Stimulated activated CD4-positive, alpha-beta T cell treated with anti-CD3 and anti-CD28 coated beads, TNF-alpha, amount 100 ng/mL, for 4 hours (primary cell): Measurements from ENCODE around the gene SEMA7A.

Experiments
- DNase-seq, 3 experiments: peaks; one replicate each; pipeline ENCODE4 v3.0.0-alpha.2; 2020; ENCODE audit warnings: low read depth in 3 of 3

Gene SEMA7A

DNA sequence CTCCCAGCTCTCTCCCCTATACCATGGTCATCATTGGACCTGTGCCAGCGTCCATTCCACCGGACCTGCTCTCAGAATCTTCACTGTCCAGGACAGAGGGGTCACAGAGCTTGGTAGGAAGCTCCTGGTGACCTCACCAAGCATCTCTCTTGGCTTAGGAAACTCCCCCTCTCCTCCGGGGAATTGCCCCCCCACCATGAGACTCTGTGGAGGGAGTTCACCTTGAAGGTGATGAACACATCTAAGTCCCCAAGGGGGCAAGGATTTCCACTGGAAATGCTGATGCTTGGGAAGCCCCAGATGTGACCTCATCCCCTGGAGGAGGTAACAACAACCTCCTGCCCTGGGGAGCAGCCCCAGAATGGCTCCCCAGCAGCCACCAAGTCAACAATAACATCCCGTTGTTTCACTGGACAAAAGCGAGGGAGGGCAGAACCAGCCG lies 3.2 kb downstream of the SEMA7A start:
- no peak for DNase-seq

DNA sequence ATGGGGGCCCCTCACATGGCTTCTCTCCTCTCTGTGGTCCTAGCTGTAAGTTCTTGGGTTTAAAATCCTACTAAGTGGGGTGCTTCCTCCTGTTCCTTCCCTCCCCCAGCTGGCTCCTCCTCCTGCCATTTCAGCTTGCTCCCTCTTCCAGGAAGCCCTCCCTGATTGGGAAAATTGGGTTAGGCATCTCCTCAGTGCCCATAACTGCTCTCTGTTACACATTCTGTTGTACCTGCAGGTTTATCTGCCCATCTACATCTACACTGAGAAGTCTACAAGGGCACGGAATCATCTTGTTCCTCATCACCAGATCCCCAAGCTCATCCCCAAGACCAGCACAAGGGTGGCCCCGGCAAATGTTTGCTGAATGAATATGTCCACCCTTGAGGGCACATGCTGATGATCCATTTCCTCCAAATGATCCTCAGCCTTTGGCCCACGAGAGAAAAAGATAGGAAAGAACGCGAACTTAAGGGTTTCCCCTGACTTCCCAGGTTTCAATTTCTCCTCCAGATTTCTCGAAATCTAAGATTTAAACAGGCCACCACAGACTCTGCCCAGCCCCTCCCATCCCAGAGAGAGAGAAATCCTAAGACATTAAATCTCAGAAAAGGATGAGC lies 3.9 kb downstream of the SEMA7A start:
- DNase-seq = no peak

DNA sequence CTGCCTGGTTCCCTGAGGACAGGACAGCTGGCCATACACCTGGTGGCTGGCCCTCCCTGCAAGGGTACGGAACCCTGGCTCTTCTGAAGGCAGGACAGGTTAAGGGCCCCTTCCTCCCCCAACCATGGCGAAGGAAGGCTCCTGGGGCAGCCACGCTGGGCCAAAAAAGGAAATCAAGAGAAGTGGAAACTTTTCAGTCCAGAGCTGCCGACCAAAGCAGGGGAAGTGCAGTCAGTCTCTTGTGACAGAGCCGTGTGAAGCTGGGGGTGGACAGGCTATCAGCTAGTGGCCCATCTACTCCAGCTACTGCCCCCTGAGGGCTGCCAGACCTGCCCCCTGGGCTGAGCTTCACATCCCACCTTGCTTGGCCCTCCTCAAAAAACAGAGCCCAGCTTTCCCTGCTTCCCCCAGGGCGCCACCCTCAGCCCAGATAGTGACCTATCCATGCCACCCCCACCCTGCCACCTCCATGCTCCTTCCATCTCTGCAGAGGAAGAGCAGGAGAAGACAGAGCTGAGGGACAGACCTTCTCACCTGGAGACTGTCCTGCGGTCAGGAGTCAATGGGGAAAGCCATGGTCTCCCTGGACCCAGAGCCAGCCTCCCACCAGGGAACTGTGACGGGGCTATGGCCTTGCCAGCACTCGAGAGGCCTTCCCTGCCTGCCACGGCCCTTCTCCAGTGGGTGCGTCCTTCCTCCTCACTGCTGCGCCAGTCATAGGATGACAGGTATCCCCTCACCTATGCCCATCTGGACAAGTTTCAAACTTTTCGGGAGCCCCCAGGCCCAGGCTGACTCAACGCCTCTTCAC lies 4.6 kb downstream of the SEMA7A start:
- DNase-seq = no peak

DNA sequence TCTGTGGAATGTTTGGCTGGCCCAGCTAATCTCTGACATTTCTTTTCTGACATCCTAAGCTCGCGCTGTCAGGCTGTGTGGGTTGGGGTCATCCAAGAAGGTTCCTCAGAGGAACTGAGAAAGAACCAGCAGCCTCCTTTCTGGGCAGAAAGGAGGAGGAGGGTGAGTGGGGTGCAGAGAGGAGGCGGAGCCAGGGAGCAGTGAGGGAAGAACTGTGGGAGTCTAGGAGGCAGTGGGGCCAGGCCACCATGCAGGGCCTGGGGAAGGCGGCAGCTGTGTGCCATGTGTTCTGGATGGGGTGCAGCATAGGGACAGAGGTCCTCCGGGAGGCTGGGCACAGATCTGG lies 5.3 kb downstream of the SEMA7A start:
- no peak for DNase-seq

DNA sequence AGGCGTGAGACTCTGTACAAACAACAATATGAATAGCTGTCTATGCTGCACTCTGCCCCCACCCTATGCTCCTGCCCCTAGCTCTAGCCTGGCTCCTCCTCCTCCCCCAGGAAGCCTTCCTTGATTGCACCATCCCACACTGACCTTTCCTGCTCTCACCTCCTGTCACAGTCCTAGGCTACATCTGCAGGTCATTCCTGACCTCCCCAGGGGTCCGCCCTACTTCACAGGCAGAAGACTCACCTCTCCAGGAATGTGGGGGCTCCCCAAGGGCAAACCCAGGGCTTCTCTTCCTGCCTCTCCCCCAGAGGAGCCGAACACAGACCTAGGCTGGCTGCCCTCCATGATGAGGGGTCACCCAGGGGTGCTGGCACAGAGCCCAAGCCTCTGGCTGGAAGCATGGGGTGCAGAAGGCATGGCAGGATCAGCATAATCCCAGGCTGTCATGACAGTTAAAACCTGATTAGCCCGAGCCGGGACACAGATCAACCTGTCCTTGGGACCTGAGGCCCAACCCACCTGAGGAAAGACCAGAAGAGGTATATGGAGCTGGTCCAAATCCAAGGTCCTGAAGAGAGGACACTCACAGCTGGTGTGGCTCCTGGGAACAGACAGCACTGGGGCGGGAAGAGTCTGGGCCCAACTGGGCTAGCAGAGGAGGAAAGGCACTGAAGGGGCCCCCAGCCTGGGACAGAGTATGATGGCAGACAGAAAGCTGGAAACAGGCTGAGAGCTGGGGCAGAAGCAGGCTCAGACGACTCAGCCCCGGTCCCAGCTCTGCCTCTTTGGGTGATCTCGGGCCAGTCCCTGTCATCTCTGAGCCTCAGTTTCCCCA lies 5.9 kb downstream of the SEMA7A start:
- DNase-seq = no peak

DNA sequence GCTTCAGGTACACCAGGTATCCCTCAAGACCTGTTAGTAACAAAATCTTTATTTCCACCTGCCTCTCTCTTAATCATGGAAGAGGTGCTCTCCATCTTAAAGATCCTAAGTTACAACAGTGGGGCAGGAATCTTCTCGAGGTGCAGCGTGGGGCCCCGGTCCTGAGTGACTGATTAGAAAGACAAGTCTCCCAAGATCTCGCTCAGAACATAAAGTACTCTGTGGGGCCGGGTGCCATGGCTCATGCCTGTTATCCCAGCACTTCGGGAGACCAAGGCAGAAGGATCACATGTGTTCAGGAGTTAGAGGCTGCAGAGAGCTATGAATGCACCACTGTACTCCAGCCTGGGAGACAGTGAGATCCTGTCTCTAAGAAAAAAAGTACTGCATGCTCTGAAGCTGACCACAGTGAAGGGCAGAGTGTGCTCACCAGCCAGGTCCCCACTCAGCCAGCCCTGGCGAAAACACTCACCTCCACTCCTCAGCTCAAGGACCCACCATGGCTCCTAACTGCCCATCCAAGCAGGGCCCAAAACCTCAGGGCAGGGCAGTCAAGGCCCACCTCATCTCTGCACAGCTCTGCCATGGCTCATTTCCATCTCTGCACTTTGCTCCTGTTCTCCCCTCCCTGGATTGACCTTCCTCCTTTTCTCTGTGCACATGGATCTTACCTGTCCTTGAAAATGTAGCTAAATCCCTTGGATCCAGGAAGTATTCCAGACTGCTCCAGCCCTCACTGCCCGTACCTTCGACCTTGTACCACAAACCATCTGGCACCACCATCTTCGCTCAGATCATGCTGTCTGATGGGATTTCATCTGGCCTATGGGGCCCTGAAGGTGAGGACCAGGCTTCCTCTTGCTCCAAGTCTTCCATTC lies 7.1 kb downstream of the SEMA7A start:
- no peak for DNase-seq

DNA sequence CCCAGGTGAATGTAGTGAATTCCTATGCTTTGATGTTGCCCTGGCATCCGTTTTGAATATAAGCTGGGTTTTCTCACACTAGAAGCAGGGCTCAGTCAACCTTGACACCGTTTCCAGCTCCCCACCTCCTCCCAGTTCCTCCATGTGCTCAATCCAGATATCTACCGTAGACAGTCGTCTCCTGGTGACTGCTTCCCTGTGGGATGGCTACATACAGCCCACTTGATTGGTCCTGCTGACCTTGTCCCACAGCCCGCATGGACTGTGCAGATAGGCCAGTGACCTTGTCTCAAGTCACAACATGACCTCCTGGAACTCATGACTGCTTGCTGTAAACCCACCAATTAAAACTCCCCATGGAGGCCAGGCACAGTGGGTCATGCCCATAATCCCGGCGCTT lies 8.1 kb downstream of the SEMA7A start:
- DNase-seq = no peak

DNA sequence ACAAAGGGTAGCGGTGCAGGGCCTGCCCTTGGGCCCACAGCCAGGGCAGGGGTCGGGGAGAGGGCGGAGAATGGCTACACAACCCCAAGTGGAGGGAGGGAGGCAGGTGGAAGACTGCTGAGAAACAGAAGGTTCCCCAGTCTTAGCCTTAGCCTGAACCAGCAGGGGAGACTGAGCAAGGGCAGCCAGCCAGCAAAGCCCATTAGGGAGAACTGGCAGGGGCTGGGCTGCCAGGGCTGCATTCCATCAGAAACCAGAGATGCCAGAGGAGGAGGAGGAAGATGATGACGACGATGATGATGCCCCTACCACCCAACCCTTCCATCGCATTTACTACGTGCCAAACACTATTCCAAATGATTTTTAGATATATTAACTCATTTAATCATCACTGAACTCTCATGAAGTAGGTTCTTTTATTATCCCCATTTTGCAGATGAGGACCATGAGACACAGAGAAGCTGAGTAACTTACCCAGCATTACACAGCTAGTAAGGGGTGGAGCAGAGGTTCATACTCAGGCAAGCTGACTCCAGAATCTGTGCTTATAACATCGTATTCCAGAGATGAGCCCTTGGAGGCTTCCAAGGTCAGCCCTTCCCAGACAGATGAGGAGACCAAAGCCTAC lies 8.7 kb downstream of the SEMA7A start:
- no peak for DNase-seq

DNA sequence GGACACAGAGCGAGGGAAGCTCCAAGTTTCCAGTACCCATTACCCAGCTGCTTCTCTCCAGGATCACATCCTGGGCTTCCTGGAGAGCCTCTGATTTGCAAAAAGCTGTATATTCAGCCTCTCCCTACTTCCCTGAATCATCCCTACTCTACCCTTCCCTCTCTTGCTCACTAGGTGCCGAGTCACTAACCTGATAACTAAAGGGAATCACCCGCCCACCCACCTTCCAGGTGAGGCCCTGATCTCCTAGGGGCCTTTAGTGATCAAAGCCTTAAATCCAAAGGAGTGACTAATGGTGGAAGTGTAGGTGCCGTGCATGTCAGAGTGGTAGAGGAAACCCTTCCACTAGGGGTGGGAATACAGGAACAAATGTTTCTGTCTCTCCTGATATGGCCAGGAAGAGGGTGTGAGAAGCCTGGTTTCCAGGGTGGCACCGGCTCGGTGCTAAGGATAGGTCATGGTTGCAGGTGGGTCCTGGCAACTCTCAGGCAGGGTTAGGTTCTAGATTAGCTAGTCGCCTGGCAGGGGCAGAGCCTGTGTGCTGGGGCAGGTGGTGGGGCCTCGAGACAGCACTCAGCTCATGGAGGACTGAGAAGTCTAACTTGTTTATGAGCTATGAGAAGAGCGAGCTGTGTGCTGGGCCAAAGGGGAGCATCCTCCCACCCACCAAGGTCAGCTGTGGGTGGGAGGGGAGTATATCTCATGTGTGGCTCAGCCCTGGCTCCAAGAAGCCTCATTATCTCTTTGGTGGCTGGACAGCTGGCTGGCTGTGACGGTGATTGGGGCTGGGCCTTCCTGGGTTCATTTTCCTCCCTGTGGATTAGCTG lies 10.1 kb downstream of the SEMA7A start:
- DNase-seq = no peak

DNA sequence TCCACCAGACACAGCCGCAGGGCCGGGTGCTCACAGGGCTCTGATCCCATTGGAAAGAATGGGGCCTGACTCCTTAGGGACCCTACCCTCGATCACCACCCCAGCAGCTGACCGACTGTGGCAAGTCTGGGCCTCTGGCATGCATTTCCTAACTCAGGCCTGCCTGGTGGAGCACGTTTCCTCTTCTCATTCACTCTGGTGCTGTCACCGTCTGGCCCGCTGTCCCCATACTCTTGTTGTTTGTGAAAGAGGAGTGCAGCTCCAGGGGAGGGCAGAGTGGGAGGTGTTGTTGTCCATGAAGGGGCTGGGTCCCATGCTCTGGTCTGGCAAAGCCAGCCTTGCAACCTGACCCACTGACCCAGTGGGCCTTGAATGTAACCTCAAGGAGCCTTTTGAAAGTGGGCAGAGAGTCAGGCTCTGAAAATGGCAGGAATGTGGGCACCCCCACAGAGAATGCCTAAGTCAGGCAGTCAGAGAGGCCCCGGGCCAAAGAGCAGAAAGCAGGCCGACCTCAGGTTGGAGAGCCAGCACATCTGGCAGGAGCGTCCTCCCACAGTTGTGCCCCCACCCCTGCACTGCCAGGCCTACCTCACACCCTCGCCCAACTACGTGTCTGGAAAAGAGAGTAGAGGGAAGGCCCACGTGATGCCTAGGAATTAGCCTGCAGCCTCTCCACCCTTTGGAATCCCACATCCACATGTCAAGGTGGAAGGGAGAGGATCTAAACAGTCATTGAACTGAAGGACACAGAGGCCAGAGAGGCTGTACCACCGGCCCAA lies 10.9 kb downstream of the SEMA7A start:
- no peak for DNase-seq

DNA sequence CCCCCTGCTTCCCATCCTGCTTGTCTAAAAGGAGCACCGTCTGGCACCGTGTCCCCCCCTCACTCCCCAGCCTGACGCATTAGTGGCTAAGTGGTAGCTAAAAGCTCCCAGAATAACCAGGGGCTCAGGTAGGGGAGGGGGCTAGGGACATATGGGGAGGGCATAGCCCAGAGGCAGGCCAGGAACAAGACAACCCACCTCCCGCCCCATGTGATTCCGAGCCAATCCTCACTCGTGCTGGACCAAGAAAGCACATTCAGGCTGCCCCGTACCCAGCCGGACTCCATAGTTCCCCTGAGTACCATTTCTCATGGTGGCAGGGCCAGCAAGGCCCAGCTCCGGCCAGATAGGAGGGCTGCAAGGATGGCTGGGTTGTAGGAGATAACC lies 11.5 kb downstream of the SEMA7A start:
- no peak for DNase-seq

DNA sequence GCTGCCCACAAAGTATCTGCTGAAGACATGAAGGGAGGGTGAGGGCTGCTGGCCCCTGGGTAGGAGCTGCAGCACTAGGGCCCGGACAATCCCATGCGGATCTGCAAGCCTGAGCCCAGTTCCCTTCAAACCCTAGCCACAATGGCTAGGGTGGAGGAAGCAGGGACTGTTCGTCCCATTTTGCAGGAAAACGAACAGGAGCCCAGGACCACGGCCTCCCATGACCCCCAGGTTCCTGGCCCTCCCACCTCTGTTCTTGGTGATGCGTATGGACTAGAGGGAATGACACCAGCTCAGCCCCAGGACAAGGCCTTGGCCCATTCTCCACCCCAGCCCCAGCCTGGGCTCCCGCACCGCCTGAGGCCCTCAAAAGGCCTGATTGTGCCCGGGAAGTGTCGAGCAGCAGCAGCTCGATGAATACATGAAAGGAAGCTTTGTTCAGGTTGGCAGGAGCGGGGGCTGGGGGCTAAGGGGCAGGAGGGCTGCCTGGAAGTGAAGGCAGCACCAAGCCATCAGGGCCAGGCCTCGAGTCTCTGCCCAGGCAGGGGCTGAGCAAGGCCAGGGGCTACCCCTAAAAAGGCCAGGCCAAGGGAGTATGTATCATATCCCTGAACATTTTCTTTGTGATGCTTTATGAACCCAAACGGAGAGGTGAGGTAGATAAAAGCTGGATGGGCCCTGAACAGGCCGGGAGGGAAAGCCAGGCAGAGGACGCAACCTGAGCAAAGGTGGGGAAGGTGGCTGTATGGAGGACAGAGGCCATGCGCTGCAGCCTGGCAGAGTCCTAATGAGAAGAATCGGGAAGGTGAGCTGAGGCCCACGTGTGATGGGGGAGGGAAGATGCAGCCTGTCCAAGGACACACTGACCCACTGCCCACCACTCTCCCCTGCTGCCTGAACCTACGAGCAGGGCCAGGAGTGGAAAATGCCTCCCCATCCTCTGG lies 12.2 kb downstream of the SEMA7A start:
- DNase-seq = no peak

DNA sequence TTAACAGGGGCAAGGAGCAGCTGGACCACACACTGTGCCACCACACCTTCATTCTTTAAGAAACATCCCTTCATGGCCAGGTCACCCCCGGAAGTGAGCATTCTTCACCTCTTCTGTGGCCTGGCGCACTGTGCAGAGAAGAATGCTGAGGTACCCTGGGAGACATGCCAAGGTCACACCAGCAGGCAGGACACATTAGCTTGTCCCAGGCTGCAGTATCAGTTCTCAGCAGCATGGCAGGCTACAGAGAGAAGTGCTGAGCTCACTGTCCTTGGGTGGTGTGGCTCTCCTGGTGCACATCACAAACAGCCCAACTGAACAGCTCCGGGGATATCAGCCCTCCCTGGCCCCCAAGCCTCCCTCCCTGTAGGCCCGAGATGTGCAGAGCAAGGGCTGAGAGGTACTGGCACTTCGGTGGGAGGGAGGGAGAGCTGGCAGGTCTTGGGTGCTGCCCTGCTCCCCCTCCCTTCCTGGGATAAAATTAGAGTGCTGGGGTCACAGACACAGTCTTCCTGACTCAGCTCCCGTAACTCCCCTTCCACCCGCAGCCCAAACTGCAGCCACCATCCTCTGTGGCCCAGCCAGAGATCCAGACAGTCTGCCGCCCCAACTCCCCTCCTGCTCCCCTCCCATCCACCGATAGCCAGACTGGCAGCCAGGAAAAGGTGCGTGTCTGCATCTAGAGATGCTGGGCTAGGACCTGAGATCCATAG lies 13.4 kb downstream of the SEMA7A start:
- DNase-seq = no peak

DNA sequence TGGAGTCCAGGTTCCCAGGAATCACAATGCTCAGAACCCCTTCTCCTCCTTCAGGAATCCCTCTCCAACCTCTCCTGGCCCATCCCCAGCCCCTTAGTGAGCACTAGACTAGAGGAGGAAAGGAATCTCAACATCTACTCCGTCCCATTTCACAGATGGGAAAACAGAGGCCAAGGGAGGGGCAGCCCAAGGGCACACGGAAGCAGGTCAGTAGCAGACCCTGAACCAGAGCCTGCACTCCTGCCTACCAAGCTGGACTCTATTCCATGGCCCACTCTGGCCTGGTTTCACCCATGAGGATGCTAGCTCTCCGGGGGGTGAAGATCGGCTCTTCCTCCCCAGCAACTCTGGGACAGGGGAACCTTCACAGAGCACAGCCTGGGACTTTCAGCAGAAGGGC lies 14.3 kb downstream of the SEMA7A start:
- no peak for DNase-seq

DNA sequence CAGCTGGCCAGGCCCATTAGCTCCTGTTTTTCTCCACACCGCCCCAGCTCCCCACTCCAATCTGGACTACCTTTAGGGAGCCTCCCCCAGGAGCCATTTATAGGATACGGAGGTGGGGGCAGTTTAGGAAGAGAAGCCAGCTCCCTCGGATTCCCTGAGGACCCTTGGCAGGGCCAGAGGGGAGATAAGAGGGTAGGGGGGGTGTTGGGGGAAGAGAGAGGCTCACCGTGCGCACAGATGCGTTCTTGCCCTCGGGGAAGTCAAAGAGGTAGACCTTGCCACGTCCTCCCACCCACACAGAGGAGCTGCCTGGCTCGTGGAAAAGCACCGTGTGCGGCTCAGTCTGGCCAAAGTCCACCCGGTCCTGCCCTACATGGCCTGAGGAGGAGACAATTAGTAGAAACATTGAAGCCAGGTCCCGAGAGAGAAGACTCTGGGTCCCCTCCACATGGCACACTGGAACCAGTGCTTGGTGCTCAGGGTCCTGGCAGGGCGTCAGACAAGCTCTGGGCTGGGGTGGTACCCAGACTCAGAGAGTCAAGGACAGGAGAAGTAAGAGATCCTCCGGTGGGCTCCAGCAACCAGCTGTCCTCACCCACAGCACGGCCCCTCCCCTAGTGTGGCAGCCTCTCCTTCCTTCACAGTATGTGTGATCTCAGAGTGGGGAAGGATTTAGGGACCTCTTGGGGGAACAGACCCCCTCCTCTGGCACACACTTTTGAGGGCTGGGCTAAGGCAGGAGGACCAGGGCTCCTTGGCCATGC lies 15.0 kb downstream of the SEMA7A start:
- no peak for DNase-seq

DNA sequence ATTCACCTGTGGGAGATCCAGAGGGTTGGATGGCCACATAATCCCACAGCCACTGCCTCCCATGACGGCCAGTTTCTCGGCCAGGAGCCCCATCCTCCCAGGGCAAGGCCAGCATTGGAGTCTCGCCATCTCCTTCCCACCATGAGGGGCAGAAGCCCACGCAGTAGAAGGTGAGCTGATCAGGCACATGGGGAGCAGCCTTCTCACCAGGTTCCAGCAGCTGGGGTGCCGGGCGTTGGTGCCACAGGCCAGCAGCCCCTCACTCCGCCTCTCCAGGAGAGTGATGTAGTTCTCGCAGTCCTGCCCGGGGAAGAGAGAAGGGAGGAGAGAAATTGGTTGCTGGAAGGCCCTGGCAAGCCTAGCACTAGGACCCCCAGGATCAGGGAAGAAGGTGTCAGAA lies 16.1 kb downstream of the SEMA7A start:
- DNase-seq = no peak

DNA sequence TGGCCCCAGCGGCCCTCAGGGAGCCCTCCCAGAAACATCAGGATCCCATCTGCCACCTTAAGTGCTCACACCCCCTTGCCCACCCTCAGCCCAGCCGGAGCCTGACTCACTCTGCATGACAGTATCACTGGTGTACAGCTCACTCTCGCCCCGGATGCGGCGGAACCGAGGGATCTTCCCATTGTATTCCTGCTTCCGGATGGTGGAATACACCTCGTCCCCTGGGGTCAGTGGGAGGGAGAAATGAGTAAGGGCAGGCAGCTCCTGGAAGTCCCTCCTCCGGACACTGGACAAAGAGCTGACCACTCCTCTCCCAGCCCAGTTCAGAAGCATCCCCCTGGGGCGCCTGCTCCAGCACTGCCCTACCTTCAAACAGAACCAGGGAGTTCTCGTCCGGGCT lies 16.5 kb downstream of the SEMA7A start:
- no peak for DNase-seq
